GM18520 (cell line): Measurements from ENCODE around the gene PYGO2.

ENCODE experiments used
- ATAC-seq: cut with Tn5 transposase; IDR thresholded peaks from one replicate; pipeline ENCODE4 v1.9.1; 2021; ENCODE audit not compliant: unreplicated experiment

The PYGO2 gene

GRCh38 chr1:154961207-154962155 is at the start of gene PYGO2:
Gene PYGO2 (minus strand): TSS chr1:154961782. CDS start chr1:154961576, 206 bp downstream.
- peak; percentile 69 for ATAC-seq

DNA sequence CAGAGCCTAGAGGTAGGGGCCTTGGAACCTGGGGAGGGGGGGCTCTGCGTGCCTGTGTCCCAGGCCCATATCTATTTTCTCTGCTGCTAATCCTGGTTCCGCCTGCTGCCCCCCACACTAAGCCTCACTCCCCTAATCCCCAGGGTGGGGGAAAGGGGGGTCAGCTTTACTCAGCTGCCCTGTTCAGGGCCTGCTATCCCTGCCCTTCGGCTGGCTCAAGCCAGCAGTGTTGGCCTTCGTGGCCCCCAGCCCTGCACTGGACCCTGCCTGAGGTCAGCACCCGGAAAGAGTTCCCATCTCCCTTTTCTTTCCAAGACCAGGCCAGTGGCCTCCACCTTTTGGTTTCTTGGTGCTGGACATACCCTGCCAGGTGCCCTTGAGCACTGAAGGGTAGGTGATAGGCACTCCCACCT is 49.4 kb upstream of the PYGO2 start:
- no peak for ATAC-seq

DNA sequence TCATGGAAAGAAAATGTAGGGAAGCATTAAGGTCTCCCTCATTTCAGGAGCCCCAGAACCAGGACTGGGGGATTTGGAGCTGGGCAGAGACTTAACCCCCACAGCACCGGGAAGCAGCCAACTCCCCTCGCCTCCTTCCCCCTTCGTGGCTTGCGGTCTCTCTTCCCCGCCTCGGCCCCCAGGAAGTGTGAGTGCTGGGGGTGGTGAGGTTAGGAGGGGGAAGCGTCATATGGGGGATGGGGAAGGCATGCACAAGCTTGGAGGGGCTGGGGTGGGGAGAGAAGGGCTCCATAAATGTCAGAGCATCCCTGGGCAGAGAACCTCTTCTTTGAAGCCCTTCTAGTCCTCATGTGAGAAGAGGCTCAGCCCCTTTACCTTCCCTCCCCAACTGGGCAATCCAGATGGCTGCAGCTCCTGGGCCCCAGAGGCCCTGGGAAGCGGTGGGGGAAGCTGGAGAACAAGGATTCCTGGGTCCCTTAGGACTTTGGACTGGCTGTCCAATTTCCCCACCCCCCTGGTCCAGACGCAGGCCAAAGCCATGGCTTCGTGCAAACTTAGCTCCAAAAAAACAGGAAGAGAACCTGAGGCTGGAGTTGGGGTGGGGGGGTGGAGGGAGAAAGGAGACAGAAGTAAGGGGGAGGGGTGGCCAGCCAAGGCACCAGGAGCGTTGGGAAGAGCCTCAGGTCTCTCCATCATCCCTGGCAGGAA is 48.8 kb upstream of the PYGO2 start:
- ATAC-seq: no peak

DNA sequence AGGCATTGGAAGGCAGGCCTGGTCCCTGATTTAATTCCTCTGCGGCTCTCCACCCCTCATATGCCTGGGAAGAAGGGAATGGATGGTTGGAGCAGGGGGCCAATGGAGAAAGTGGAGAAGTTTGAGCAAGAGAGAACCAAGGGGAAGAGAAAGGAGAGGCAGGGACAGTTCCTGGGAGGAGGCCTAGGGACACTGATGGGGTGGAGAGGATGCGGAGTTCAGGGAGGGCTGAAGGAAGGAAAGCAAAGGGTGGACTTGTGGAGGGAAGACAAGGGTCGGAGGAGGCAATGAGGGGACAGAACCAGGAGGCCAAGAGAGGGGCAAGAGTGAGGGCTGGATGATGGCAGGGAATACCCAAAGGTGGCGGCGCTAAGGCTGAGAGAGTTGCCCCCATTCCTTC is 48.2 kb upstream of the PYGO2 start:
- no peak for ATAC-seq

DNA sequence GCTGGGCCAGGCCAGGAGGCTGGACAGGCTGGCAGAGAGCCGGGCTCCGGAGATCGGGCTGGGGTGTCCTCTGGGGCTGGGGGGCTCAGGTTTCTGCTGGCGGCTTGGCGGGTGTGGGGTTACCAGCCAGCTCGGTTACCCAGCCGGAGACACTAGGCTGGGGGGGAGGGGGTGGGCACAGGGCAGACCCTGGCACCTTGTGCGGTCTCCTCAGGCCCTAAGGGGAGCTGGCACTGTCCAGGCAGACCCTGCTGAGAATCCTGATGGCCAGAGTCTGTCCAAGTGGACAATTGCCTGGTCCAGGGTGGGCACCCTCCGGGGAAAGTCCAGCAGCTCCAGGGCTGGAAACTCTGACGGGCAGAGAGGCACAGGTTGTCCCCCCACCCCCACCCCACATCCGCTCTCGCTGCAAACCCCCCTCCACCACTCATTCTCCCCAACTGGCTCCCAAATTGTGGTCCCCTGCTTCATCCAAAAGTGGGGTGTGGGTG is 47.7 kb upstream of the PYGO2 start:
- ATAC-seq: no peak

DNA sequence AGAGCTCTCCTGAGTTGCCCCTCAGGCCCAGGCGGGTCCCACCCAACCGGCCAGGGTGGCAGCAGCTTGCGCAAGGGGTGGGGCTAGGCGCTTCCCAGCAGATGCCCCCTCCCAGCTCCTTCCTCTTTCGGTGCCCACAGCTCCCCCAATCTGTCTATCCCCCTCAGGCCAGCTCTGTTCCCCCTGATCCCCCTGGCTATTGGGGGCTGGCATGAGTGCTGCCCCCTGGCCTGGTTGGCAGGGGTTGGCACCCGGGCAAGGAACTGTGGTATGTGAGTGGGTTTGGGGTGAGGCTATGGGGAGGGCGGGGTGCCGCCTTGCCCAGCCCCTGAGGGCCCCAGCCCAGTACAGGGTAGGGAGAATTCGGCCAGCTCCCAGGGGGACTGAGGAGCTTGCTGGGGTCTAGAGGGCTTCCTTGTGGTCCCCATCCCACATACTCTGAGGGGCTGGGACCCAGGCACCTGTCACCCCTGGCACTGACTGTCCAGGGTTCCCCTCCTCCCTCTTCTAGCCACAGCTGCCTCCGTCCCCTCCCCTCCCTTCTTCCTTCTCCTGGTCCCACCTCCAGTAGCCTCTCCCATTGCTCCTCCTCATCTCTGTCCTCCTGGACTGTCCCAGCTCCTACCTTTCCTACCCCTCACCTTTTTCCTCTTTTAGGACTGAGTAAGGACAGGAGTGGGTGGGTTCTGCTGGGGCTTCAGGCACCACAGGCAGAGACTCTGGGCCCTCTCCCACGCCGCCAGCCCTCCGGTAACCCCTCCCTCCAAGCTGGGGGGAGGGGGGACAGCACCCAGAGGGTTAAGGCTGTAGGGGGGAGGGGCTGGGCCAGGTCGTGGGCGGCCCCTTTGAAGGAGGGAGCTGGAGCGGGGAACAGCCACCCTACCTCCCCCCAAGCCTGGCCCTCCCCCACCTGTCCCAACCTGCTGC is 46.7 kb upstream of the PYGO2 start:
- ATAC-seq: no peak

DNA sequence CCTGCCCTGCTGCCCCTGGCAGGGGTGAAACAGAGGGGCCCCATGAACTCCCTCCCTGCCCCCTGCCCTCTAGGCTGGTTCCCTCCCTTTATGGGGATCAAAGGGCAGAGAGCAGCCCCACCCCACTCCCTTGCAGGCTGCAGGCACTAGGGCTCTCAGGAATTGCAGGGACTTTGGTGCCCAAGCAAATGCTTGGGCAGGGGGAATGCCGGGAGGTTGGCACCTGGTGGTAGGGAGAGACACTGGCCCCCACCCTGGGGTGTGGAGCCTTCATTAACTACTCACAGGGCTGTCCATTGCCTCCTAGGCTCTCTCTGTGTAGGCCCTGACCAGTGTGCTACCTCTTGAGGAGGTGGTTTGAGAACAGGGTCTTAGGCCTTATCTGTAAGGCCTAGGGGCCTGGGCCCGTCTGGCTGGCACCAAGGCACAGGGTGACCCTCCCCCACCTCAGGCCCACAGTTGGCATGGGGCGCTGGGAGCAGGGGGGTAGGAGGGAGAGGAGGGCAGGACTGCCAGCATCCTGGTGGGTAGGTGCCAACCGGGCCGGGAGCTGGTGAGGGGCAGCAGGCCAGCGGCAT is 45.8 kb upstream of the PYGO2 start:
- no peak for ATAC-seq

DNA sequence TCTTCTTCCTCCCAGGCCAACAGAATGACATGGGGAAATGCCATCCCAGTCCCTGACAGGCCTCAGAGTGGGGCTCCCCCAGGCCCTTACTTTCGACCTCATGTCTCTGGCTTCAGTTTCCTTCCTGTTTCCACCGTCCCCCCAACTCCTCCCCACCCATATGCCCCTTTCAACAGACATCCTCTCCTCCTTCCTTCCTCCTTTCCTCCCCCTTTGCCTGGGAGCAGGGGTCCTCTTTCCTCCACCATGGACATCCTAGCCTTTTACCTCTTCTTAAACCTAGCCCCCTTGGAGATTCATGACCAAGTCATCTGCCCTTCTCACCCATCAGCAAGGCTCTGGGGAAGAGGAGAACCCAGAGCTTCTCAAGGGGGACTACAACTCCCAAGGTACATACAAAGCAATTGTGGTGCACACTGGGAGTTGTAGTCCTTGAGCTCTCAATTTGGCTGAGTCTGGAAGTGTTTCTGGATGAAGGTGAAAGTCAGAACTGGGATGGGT is 45.1 kb upstream of the PYGO2 start:
- no peak for ATAC-seq

GRCh38 chr1:155005076-155006011 is 43.8 kb upstream of the PYGO2 start:
- ATAC-seq: no peak

GRCh38 chr1:155004352-155005075 is 42.9 kb upstream of the PYGO2 start:
- ATAC-seq: no peak

DNA sequence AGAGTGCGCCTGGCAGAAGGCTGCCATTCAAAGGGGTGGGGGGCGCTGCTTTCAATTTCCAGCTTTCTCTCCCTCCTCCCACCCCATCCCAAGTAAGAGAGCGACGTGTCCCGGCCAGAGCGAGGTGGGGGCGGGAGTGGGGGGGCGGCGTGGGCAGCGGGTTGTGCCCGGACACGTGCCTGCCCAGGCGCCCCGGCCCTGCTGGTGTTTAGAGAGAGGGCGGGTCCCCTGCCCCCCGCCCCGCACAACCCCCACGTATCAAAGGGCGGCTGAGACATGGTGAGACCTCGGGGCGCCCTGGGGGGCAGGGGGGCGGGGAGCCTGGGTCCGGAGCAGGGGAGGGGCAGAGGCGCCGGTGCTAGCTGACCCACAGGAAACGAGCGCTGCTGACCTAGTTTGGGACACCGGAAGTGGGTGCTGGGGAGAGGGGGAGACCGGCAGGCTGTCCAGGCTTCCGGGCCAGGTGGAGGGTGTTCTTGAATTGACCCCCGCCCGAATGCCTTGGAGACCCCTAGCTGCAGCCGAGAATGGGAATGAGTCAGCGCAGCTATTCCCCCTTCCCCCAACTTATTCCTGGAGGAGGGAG is 42.3 kb upstream of the PYGO2 start:
- ATAC-seq: no peak

DNA sequence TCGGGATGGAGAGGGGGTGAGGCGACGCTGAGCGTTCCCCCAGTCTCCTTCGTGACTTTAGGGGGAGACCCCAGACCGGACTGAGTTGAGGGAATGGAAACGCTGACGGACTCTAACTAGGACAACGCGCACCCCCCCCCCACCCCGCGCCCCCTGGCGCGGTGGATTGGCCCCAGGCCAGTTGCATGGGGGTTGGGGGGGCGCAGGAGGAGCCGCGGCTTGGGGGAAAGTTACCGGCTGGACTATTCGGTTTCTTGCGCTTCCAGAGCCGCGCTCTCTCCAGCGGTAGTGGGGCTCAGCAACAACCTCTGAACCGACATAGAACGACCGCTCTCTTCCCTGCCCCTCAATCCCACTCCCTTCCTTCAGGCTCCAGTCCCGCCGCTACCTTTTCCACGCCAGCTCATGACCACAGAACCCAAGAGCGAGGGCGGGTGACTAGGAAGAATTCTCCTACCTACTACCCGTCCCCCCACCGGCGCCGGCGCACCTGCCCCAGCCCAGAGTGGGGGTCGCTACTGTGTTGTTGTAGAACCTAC is 41.7 kb upstream of the PYGO2 start:
- ATAC-seq: no peak

GRCh38 chr1:155002464-155003226 is 41.1 kb upstream of the PYGO2 start, which contains the start of gene ZBTB7B:
Gene ZBTB7B (plus strand): TSS chr1:155002802. CDS start chr1:155014661, 11,859 bp downstream.
- ATAC-seq: no peak

DNA sequence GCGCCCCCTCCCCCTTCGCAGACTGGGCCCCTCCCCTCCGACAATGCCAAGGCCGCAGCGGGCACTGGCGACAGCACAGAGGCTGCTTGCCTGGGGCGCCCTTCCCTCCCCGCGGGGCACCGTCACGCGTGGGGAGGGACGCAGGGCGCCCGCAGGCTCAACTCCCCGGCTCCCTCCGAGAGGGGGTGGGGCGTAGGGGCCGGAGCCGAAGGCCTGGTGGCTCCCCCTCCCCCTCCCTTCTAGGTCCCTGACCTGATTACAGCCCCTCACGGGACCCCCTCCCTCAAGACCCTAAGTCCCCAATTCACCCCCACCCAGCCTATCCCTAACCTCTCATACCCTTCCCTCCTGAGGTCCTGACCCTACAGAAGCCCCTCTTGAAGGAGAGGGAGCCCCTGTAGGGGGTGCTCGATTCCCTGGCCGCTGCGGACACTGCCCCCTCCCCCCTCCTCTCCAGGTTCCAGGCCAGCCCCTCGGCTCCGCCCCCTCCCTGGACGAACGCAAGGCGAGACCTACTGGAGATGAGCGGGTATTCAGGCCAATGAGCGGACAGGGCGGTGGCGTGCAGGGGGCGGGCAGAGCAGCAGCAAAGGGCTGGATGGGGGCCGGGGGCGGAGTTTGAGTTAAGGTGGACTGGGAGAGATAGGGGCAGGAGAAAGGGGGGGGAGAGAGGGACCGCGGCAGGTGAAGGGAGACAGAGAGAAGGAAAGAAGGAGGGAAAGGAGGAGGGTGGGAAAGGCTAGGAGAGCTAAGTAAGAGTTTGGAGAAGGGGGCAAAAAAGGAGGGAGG is 40.3 kb upstream of the PYGO2 start:
- ATAC-seq: peak; percentile 62

- ATAC-seq: no peak
Observed at GRCh38 chr1:155001425-155001674, 39.8 kb upstream of the PYGO2 start.

DNA sequence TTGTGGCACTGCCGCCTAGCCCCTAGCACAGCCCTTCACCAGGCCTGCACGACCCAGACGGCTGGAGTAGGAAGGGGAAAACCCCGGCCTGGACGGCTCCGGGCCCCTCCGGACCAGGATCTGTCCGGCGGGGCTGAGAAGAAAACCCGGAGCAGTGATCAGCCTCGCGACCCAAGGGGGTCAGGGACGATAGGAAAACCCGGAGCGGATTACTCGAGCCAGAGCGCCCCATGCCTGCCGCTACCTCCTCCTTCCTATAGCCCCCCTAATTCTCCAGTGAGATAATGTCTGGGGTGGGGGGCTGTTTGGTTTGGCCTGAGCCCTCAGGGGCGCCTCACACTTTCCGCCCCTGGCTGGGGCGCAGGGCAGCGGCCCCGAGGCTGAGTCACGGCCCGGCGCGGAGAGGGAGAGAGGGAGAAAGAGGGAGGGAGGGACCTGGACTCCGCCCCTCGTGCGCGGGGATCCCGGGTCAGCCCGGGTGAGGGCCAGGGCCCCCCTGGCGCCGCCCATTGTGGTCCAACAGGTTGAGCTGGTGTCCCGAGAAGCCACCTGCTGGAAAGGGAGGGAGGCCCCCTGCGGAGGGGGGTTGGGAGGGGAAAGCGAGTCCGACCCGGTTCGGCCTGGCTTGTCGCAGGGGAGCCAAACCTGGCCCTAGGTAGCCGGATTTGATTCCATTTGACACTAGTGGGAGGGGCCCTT is 39.3 kb upstream of the PYGO2 start:
- ATAC-seq: peak; percentile 30
